Measurements from ENCODE around the gene ACVR2B. TPM values are rescaled to one million over a fixed set of nuclear protein-coding genes. Genes with fewer than 3 reads are reported as not detected.

Gene ACVR2B
- total RNA-seq, 1 experiment from 2014 or later = 18.3 TPM

DNA sequence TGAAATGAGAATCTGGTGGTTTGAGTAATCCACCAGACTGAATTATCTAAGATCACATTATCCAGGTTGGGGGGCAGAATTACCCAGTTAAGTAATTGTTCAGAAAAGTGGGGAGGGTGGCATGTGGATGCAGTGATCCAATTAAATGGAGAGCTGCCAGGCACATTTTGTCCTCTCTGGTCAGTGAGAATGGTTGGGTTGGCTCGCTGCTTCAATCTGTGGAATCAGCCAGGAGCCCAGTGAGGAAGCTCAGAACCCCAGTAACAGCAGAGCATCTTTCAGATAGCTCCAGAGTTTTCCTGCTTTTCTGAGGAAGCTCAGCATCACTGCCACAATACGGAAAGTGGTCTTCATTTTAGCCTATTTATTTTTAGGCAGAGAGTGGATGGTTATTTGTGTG is 36.1 kb downstream of the ACVR2B start:
- Histone ChIP-seq H3K36me3 (ENCODE audit: control insufficient read depth in 1 of 2, insufficient read depth in 2 of 2, low read length in 2 of 2) (0 out of 4 replicates have a peak, but pooled peaks cover 0 to under 1% of the 10 kb centered on the region in 2 experiments), H3K27ac (ENCODE audit: low read depth, low read length) (no peak overlapping the region), H3K9me3 (ENCODE audit: control insufficient read depth in 1 of 2, insufficient read depth in 1 of 2, low read depth in 1 of 2, low read length in 2 of 2) (no peaks in the 10 kb centered on the region), H3K9ac (ENCODE audit: low read length) (no peak overlapping the region), H3K9me2 (ENCODE audit: insufficient read depth) (no peaks in the 10 kb centered on the region), H3K4me1 (ENCODE audit: control insufficient read depth in 1 of 2, insufficient read depth in 2 of 2, low read length in 2 of 2) (no peaks in the 10 kb centered on the region), H3K4me2 (ENCODE audit: low read length) (no peak overlapping the region), H3K4me3 (replicated peaks in 1 of 2; ENCODE audit: low read depth in 1 of 2, low read length in 2 of 2) (no peak overlapping the region), H2AFZ (ENCODE audit: low read depth, low read length, poor library complexity, severe bottlenecking) (no peak overlapping the region), H4K20me1 (ENCODE audit: insufficient read depth) (no peaks in the 10 kb centered on the region), H3K79me2 (ENCODE audit: insufficient read depth, low read length) (no peaks in the 10 kb centered on the region), H3K27me3 (ENCODE audit: insufficient read depth, low read length) (no peaks in the 10 kb centered on the region)
- DNase-seq (ENCODE audit: low read depth, low spot score) (no peak), ATAC-seq (no peak)
- POLR2A ChIA-PET = no interaction called here
- TF ChIP-seq, protein P1, sequence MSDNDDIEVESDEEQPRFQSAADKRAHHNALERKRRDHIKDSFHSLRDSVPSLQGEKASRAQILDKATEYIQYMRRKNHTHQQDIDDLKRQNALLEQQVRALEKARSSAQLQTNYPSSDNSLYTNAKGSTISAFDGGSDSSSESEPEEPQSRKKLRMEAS (IDR thresholded peaks at IDR 0.05) = no peak
- TF ChIP-seq SP1 (IDR thresholded peaks at IDR 0.05; ENCODE audit: low read depth) = no peak
- TF ChIP-seq SRF (IDR thresholded peaks at IDR 0.05; ENCODE audit: low read depth) = no peak
- no peak for TF ChIP-seq ZNF274 (IDR thresholded peaks at IDR 0.05; ENCODE audit: low read depth, low read length)
- no peak for TF ChIP-seq ELF1 (IDR thresholded peaks at IDR 0.05; ENCODE audit: borderline replicate concordance, low read depth)
- TF ChIP-seq TCF7L2 (IDR thresholded peaks at IDR 0.05; ENCODE audit: borderline replicate concordance, extremely low read depth, insufficient read depth, insufficient read length) = no peak
- TF ChIP-seq, protein P2, sequence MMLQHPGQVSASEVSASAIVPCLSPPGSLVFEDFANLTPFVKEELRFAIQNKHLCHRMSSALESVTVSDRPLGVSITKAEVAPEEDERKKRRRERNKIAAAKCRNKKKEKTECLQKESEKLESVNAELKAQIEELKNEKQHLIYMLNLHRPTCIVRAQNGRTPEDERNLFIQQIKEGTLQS (IDR thresholded peaks at IDR 0.05) = no peak
- no peak for TF ChIP-seq RAD21 (IDR thresholded peaks at IDR 0.05; ENCODE audit: low read depth)
- no peak for TF ChIP-seq ZFX (IDR thresholded peaks at IDR 0.05)
- TF ChIP-seq, protein P3, sequence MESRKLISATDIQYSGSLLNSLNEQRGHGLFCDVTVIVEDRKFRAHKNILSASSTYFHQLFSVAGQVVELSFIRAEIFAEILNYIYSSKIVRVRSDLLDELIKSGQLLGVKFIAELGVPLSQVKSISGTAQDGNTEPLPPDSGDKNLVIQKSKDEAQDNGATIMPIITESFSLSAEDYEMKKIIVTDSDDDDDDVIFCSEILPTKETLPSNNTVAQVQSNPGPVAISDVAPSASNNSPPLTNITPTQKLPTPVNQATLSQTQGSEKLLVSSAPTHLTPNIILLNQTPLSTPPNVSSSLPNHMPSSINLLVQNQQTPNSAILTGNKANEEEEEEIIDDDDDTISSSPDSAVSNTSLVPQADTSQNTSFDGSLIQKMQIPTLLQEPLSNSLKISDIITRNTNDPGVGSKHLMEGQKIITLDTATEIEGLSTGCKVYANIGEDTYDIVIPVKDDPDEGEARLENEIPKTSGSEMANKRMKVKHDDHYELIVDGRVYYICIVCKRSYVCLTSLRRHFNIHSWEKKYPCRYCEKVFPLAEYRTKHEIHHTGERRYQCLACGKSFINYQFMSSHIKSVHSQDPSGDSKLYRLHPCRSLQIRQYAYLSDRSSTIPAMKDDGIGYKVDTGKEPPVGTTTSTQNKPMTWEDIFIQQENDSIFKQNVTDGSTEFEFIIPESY (IDR thresholded peaks at IDR 0.05; ENCODE audit: extremely low read depth, insufficient replicate concordance, low read length) = no peak
- TF ChIP-seq EZH2phosphoT487 (IDR thresholded peaks at IDR 0.05; ENCODE audit: borderline replicate concordance) = no peak
- TF ChIP-seq, protein P4, sequence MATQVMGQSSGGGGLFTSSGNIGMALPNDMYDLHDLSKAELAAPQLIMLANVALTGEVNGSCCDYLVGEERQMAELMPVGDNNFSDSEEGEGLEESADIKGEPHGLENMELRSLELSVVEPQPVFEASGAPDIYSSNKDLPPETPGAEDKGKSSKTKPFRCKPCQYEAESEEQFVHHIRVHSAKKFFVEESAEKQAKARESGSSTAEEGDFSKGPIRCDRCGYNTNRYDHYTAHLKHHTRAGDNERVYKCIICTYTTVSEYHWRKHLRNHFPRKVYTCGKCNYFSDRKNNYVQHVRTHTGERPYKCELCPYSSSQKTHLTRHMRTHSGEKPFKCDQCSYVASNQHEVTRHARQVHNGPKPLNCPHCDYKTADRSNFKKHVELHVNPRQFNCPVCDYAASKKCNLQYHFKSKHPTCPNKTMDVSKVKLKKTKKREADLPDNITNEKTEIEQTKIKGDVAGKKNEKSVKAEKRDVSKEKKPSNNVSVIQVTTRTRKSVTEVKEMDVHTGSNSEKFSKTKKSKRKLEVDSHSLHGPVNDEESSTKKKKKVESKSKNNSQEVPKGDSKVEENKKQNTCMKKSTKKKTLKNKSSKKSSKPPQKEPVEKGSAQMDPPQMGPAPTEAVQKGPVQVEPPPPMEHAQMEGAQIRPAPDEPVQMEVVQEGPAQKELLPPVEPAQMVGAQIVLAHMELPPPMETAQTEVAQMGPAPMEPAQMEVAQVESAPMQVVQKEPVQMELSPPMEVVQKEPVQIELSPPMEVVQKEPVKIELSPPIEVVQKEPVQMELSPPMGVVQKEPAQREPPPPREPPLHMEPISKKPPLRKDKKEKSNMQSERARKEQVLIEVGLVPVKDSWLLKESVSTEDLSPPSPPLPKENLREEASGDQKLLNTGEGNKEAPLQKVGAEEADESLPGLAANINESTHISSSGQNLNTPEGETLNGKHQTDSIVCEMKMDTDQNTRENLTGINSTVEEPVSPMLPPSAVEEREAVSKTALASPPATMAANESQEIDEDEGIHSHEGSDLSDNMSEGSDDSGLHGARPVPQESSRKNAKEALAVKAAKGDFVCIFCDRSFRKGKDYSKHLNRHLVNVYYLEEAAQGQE (IDR thresholded peaks at IDR 0.05; ENCODE audit: low read depth) = no peak
- no peak for TF ChIP-seq EZH2 (IDR thresholded peaks at IDR 0.05)
- TF ChIP-seq, protein P5, sequence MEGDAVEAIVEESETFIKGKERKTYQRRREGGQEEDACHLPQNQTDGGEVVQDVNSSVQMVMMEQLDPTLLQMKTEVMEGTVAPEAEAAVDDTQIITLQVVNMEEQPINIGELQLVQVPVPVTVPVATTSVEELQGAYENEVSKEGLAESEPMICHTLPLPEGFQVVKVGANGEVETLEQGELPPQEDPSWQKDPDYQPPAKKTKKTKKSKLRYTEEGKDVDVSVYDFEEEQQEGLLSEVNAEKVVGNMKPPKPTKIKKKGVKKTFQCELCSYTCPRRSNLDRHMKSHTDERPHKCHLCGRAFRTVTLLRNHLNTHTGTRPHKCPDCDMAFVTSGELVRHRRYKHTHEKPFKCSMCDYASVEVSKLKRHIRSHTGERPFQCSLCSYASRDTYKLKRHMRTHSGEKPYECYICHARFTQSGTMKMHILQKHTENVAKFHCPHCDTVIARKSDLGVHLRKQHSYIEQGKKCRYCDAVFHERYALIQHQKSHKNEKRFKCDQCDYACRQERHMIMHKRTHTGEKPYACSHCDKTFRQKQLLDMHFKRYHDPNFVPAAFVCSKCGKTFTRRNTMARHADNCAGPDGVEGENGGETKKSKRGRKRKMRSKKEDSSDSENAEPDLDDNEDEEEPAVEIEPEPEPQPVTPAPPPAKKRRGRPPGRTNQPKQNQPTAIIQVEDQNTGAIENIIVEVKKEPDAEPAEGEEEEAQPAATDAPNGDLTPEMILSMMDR (IDR thresholded peaks at IDR 0.05 in 2 of 3, conservative IDR thresholded peaks at IDR 0.05 in 1 of 3; ENCODE audit: borderline replicate concordance in 1 of 3, insufficient read depth in 1 of 3, low read depth in 2 of 3, low read length in 2 of 3) = no peak
- no peak for TF ChIP-seq SIN3A (IDR thresholded peaks at IDR 0.05; ENCODE audit: low read depth)
- no peak for TF ChIP-seq POLR2A (IDR thresholded peaks at IDR 0.05; ENCODE audit: borderline replicate concordance, extremely low read depth, insufficient read depth, insufficient read length)
- CTCF ChIA-PET = no interaction called here
- BruUV-seq (replicated peaks) = no TSS peak
- intact Hi-C loops (cut with micrococcal nuclease) = no loop called here
- RAD21 ChIA-PET (ENCODE audit: low non-redundant PET in 1 of 2, low total read pairs in 2 of 2, uncharacterized antibody in 2 of 2, unreplicated experiment in 2 of 2) = no interaction called here
